HepG2 (cell line): ENCODE measurements around the gene MDP1.

Source experiments
- CEBPZ ChIP-seq: IDR thresholded peaks from 2 replicates; pipeline ENCODE4 v1.6.1; 2012; ENCODE audit warnings: low read length, improper control_type of control experiment
- CHD2 ChIP-seq: IDR thresholded peaks from 2 replicates; pipeline ENCODE4 v1.6.1; 2011; ENCODE audit warnings: low read depth, low read length, improper control_type of control experiment
- CTCF ChIP-seq: sonication (generic); formaldehyde crosslinking; IDR thresholded peaks from 2 replicates; pipeline ENCODE4 v1.5.0; 2020; ENCODE audit warnings: mild to moderate bottlenecking, missing genetic modification reagents, moderate library complexity
- ELF3 ChIP-seq: IDR thresholded peaks from 2 replicates; pipeline ENCODE4 v1.6.1; 2016; ENCODE audit warnings: missing genetic modification reagents, missing compliant biosample characterization
- EZH2 ChIP-seq: conservative IDR thresholded peaks from 2 replicates; pipeline ENCODE4 v1.6.1; 2012; ENCODE audit warnings: mild to moderate bottlenecking, low read depth, low read length, moderate library complexity
- FOSL2 ChIP-seq: sonication (generic); formaldehyde crosslinking; IDR thresholded peaks from 2 replicates; pipeline ENCODE4 v1.4.0; 2020; ENCODE audit warnings: missing genetic modification reagents
- MBNL3 ChIP-seq: fragments of 250-450 bp; sonication (Bioruptor Pico); conservative IDR thresholded peaks from 2 replicates; pipeline ENCODE4 v1.8.0; 2022; ENCODE audit warnings: mild to moderate bottlenecking, inconsistent platforms
- MEF2D ChIP-seq: sonication (generic); formaldehyde crosslinking; IDR thresholded peaks from 2 replicates; pipeline ENCODE4 v1.5.1; 2020; ENCODE audit warnings: mild to moderate bottlenecking, missing genetic modification reagents
- POLR2A ChIP-seq, 2 experiments: IDR thresholded peaks; 2 replicates each; pipeline ENCODE4 v1.6.1; 2011; ENCODE audit warnings: low read depth in 2 of 2, low read length in 2 of 2, mild to moderate bottlenecking in 1 of 2, moderate library complexity in 1 of 2; ENCODE audit not compliant: insufficient read depth in 1 of 2
- RNF219 ChIP-seq: sonication (generic); formaldehyde crosslinking; IDR thresholded peaks from 2 replicates; pipeline ENCODE4 v1.5.0; 2020; ENCODE audit warnings: mild to moderate bottlenecking, missing genetic modification reagents
- SNAPC5 ChIP-seq: sonication (generic); formaldehyde crosslinking; IDR thresholded peaks from 2 replicates; pipeline ENCODE4 v1.8.1; 2023; ENCODE audit warnings: mild to moderate bottlenecking, missing genetic modification reagents, borderline replicate concordance
- SOX5 ChIP-seq: IDR thresholded peaks from 2 replicates; pipeline ENCODE4 v1.6.1; 2016; ENCODE audit warnings: borderline replicate concordance
- STAG1 ChIP-seq: sonication (generic); formaldehyde crosslinking; IDR thresholded peaks from 2 replicates; pipeline ENCODE4 v1.4.0; 2020; ENCODE audit warnings: missing genetic modification reagents
- XRCC5 ChIP-seq: fragments of 200-400 bp; formaldehyde crosslinking; optimal IDR thresholded peaks from 2 replicates; pipeline ENCODE3; 2017; ENCODE audit warnings: mild to moderate bottlenecking, low read length

GRCh38 chr14:24185741-24186140 lies 30.1 kb downstream of the MDP1 start:
- TF ChIP-seq CEBPZ, result no peak
- no peak for TF ChIP-seq FOSL2 (CRISPR knock-in tag)
- no peak for TF ChIP-seq POLR2A (IDR thresholded peaks at IDR 0.05; ENCODE audit: insufficient read depth in 1 of 2, low read depth in 2 of 2, low read length in 2 of 2)
- TF ChIP-seq MBNL3 (CRISPR knock-in tag), result no peak
- no peak for TF ChIP-seq XRCC5
- no peak for TF ChIP-seq EZH2
- no peak for TF ChIP-seq ELF3 (CRISPR knock-in tag)
- no peak for TF ChIP-seq SOX5
- no peak for TF ChIP-seq CTCF (CRISPR knock-in tag)
- TF ChIP-seq MEF2D (CRISPR knock-in tag), result no peak
- TF ChIP-seq STAG1 (CRISPR knock-in tag), result no peak
- no peak for TF ChIP-seq CHD2
- TF ChIP-seq SNAPC5 (CRISPR knock-in tag), result no peak
- TF ChIP-seq RNF219, result no peak
